MM.1S (cell line): ENCODE results near the gene SLC25A29.

Experiments
- DNase-seq: peaks from one replicate; pipeline ENCODE4 v3.0.0-alpha.2; 2015
- H2AFZ ChIP-seq: fragments of 300-600 bp; sonication (generic); 2 replicates; pipeline ENCODE4 v1.6.0; 2016; ENCODE audit warnings: antibody characterized with exemption, low read length
- H3F3A ChIP-seq: fragments of 300-600 bp; sonication (generic); 2 replicates; pipeline ENCODE4 v1.6.1; 2016; ENCODE audit warnings: mild to moderate bottlenecking, antibody characterized with exemption, low read length, moderate library complexity, mixed read lengths; ENCODE audit not compliant: insufficient read depth
- H3K27ac ChIP-seq: fragments of 300-600 bp; sonication (generic); 2 replicates; pipeline ENCODE4 v1.5.1; 2016; ENCODE audit warnings: mild to moderate bottlenecking, low read length
- H3K27me3 ChIP-seq: fragments of 300-600 bp; sonication (generic); replicated peaks from 2 replicates; pipeline ENCODE4 v1.6.0; 2016; ENCODE audit warnings: low read length; ENCODE audit not compliant: insufficient read depth
- H3K36me3 ChIP-seq: fragments of 300-600 bp; sonication (generic); replicated peaks from 2 replicates; pipeline ENCODE4 v1.6.1; 2016; ENCODE audit warnings: mild to moderate bottlenecking, low read length, mixed read lengths; ENCODE audit not compliant: insufficient read depth
- H3K4me1 ChIP-seq: fragments of 300-600 bp; sonication (generic); 2 replicates; pipeline ENCODE4 v1.6.1; 2016; ENCODE audit warnings: low read length, mixed read lengths
- H3K4me2 ChIP-seq: fragments of 300-600 bp; sonication (generic); 2 replicates; pipeline ENCODE4 v1.6.0; 2016; ENCODE audit warnings: low read depth, low read length
- H3K4me3 ChIP-seq: fragments of 300-600 bp; sonication (generic); 2 replicates; pipeline ENCODE4 v1.5.1; 2016; ENCODE audit warnings: low read length, mixed read lengths
- H3K79me2 ChIP-seq: fragments of 300-600 bp; sonication (generic); 2 replicates; pipeline ENCODE4 v1.6.1; 2016; ENCODE audit warnings: mixed run types, low read length, mixed read lengths
- H3K9ac ChIP-seq: fragments of 300-600 bp; sonication (generic); 2 replicates; pipeline ENCODE4 v1.6.1; 2016; ENCODE audit warnings: low read length, mixed read lengths
- H3K9me2 ChIP-seq: fragments of 300-600 bp; sonication (generic); replicated peaks from 2 replicates; pipeline ENCODE4 v1.6.1; 2016; ENCODE audit warnings: mild to moderate bottlenecking, low read length, mixed read lengths; ENCODE audit not compliant: insufficient read depth
- H3K9me3 ChIP-seq: fragments of 300-600 bp; sonication (generic); replicated peaks from 2 replicates; pipeline ENCODE4 v1.6.1; 2016; ENCODE audit warnings: mild to moderate bottlenecking, low read length, mixed read lengths; ENCODE audit not compliant: insufficient read depth
- H4K20me1 ChIP-seq: fragments of 300-600 bp; sonication (generic); 2 replicates; pipeline ENCODE4 v1.6.1; 2016; ENCODE audit warnings: mild to moderate bottlenecking, low read length, moderate library complexity, mixed read lengths; ENCODE audit not compliant: insufficient read depth
- CTCF ChIP-seq: fragments of 300-600 bp; sonication (generic); IDR thresholded peaks from 2 replicates; pipeline ENCODE4 v1.5.1; 2016; ENCODE audit warnings: antibody characterized with exemption, low read length, mixed read lengths
- EZH2 ChIP-seq: fragments of 300-600 bp; sonication (generic); optimal IDR thresholded peaks from 2 replicates; pipeline ENCODE3; 2017; ENCODE audit warnings: low read depth, mild to moderate bottlenecking, antibody characterized with exemption, low read length, mixed read lengths
- EZH2phosphoT487 ChIP-seq: fragments of 300-600 bp; sonication (generic); IDR thresholded peaks from 2 replicates; pipeline ENCODE4 v1.6.1; 2018; ENCODE audit warnings: antibody characterized with exemption, low read length

The SLC25A29 gene

DNA sequence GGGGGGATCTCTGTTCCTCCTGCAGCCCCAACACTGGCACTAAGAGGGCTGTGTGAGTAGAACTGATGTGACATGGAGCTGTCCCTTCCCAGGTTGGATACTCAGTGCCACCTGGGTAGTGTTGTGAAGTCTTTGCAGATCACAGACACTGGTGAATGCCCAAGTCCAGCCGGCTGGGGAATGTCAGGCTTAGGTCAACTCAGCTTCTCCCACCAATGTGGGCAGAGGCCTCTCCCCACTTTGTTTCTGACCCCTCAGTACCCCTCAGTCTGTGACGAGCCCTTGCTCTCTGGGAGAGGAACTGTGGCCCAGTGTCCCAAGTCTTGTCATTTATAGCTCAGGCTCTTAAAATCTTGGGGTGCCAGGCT lies 11.3 kb downstream of the SLC25A29 start:
- Histone ChIP-seq H3K36me3 (no peaks in the 10 kb centered on the region), H3K4me3 (no peak overlapping the region), H4K20me1 (no peaks in the 10 kb centered on the region)

GRCh38 chr14:100294213-100294962 lies 11.9 kb downstream of the SLC25A29 start:
- no peak overlapping the region for H3K27ac ChIP-seq

More for the DNA sequence above, 11.3 kb downstream of the SLC25A29 start:
- H3K9ac ChIP-seq: no peak overlapping the region
- H3K4me2 ChIP-seq: no peak overlapping the region
- H3K4me1 ChIP-seq: no peaks in the 10 kb centered on the region
- H2AFZ ChIP-seq: no peak overlapping the region
- no peaks in the 10 kb centered on the region for H3K9me2 ChIP-seq
- no peak for DNase-seq
- no peaks in the 10 kb centered on the region for H3K9me3 ChIP-seq
- H3K27me3 ChIP-seq: no peaks in the 10 kb centered on the region
- H3K79me2 ChIP-seq: no peaks in the 10 kb centered on the region
- H3F3A ChIP-seq: no peaks in the 10 kb centered on the region
- TF ChIP-seq EZH2 (no peak), EZH2phosphoT487 (no peak), CTCF (no peak)
- H3K27ac ChIP-seq: no peak overlapping the region

GRCh38 chr14:100293497-100294212 lies 12.6 kb downstream of the SLC25A29 start:
- no peaks in the 10 kb centered on the region for H3K27me3 ChIP-seq
- no peak overlapping the region for H2AFZ ChIP-seq
- H3K79me2 ChIP-seq: no peaks in the 10 kb centered on the region
- H3K4me3 ChIP-seq: no peak overlapping the region
- no peaks in the 10 kb centered on the region for H4K20me1 ChIP-seq
- TF ChIP-seq EZH2 (no peak), EZH2phosphoT487 (no peak), CTCF (no peak)
- no peaks in the 10 kb centered on the region for H3K9me2 ChIP-seq
- DNase-seq: no peak
- no peak overlapping the region for H3K27ac ChIP-seq
- H3K4me2 ChIP-seq: no peak overlapping the region
- H3K9ac ChIP-seq: no peak overlapping the region
- H3K9me3 ChIP-seq: no peaks in the 10 kb centered on the region
- H3K36me3 ChIP-seq: no peaks in the 10 kb centered on the region
- no peaks in the 10 kb centered on the region for H3K4me1 ChIP-seq
- H3F3A ChIP-seq: no peaks in the 10 kb centered on the region

More at GRCh38 chr14:100294213-100294962, 11.9 kb downstream of the SLC25A29 start:
- no peaks in the 10 kb centered on the region for H3K9me3 ChIP-seq
- H3K4me1 ChIP-seq: no peaks in the 10 kb centered on the region
- H3K9ac ChIP-seq: no peak overlapping the region
- H3K4me3 ChIP-seq: no peak overlapping the region
- no peaks in the 10 kb centered on the region for H3K27me3 ChIP-seq
- no peak for DNase-seq
- no peaks in the 10 kb centered on the region for H3K9me2 ChIP-seq
- no peak overlapping the region for H3K4me2 ChIP-seq
- H2AFZ ChIP-seq: no peak overlapping the region
- H3K79me2 ChIP-seq: no peaks in the 10 kb centered on the region
- no peaks in the 10 kb centered on the region for H3K36me3 ChIP-seq
- TF ChIP-seq CTCF: no peak
- no peak for TF ChIP-seq EZH2phosphoT487
- no peak for TF ChIP-seq EZH2
- no peaks in the 10 kb centered on the region for H3F3A ChIP-seq
- H4K20me1 ChIP-seq: no peaks in the 10 kb centered on the region
